Neural cell (in vitro differentiated cells): ENCODE measurements around the gene MYO18B.

Experiments
- CTCF ChIP-seq: fragments of 450-650 bp; IDR thresholded peaks from 2 replicates; pipeline ENCODE4 v1.5.1; 2014; ENCODE audit warnings: antibody characterized with exemption, mild to moderate bottlenecking, moderate library complexity; ENCODE audit not compliant: poor library complexity, severe bottlenecking
- EZH2 ChIP-seq: fragments of 200-600, 300-800 bp; shearing (Covaris generic), sonication (generic); IDR thresholded peaks from 2 replicates; pipeline ENCODE4 v1.6.1; 2014; ENCODE audit warnings: antibody characterized with exemption, low read length, borderline replicate concordance, mild to moderate bottlenecking; ENCODE audit not compliant: insufficient read depth, poor library complexity, severe bottlenecking
- MXI1 ChIP-seq: fragments of 450-650 bp; conservative IDR thresholded peaks from 2 replicates; pipeline ENCODE4 v1.6.1; 2014; ENCODE audit warnings: antibody characterized with exemption, mild to moderate bottlenecking; ENCODE audit not compliant: poor library complexity, severe bottlenecking
- POLR2AphosphoS5 ChIP-seq: IDR thresholded peaks from 2 replicates; pipeline ENCODE4 v1.6.1; 2012
- TAF1 ChIP-seq: IDR thresholded peaks from 2 replicates; pipeline ENCODE4 v1.6.1; 2012; ENCODE audit warnings: low read depth
- TF ChIP-seq, protein P1 (sequence below): IDR thresholded peaks from 2 replicates; pipeline ENCODE4 v1.6.1; 2012; ENCODE audit warnings: borderline replicate concordance

DNA sequence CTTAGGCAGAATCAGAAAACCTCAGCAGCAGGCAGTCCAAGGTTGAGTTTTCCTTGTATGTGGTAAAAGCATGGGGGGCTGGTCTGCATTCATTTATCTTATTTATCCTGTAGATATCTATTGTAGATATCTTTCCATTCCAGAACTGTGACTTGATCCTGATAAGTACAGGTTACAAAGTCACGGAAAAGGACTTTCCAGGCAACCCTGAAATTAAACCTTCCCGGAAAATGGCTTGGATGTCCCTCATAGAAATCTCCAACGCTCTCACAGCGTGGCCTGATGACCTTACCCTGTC lies 48.8 kb upstream of the MYO18B start:
- no peak for TF ChIP-seq CTCF
- no peak for TF ChIP-seq TAF1
- TF ChIP-seq POLR2AphosphoS5 = no peak
- TF ChIP-seq, protein P1, sequence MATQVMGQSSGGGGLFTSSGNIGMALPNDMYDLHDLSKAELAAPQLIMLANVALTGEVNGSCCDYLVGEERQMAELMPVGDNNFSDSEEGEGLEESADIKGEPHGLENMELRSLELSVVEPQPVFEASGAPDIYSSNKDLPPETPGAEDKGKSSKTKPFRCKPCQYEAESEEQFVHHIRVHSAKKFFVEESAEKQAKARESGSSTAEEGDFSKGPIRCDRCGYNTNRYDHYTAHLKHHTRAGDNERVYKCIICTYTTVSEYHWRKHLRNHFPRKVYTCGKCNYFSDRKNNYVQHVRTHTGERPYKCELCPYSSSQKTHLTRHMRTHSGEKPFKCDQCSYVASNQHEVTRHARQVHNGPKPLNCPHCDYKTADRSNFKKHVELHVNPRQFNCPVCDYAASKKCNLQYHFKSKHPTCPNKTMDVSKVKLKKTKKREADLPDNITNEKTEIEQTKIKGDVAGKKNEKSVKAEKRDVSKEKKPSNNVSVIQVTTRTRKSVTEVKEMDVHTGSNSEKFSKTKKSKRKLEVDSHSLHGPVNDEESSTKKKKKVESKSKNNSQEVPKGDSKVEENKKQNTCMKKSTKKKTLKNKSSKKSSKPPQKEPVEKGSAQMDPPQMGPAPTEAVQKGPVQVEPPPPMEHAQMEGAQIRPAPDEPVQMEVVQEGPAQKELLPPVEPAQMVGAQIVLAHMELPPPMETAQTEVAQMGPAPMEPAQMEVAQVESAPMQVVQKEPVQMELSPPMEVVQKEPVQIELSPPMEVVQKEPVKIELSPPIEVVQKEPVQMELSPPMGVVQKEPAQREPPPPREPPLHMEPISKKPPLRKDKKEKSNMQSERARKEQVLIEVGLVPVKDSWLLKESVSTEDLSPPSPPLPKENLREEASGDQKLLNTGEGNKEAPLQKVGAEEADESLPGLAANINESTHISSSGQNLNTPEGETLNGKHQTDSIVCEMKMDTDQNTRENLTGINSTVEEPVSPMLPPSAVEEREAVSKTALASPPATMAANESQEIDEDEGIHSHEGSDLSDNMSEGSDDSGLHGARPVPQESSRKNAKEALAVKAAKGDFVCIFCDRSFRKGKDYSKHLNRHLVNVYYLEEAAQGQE = no peak
- no peak for TF ChIP-seq EZH2
- TF ChIP-seq MXI1 = no peak
